GM06990 (cell line): Measurements from ENCODE around the gene AP1M1.
A peak's percentile ranks its signal among the peaks of the same experiment; 100 is the strongest.

Source experiments
- DNase-seq: peaks from one replicate; pipeline ENCODE4 v3.0.0-alpha.2; 2011; ENCODE audit not compliant: insufficient read length; ENCODE audit errors: extremely low read depth
- H3K27me3 ChIP-seq: replicated peaks from 2 replicates; pipeline ENCODE4 v1.6.0; 2011; ENCODE audit warnings: low read length; ENCODE audit not compliant: control insufficient read depth, insufficient read depth
- H3K36me3 ChIP-seq: 2 replicates; pipeline ENCODE4 v1.5.1; 2011; ENCODE audit warnings: low read length; ENCODE audit not compliant: control insufficient read depth, insufficient read depth
- H3K4me3 ChIP-seq: replicated peaks from 2 replicates; pipeline ENCODE4 v1.5.1; 2011; ENCODE audit warnings: low read depth, mild to moderate bottlenecking, control low read depth, low read length
- CTCF ChIP-seq: IDR thresholded peaks from 2 replicates; pipeline ENCODE4 v1.5.1; 2011; ENCODE audit warnings: low read length, control low read depth, mild to moderate bottlenecking, inconsistent platforms; ENCODE audit not compliant: insufficient read depth, poor library complexity, severe bottlenecking

AP1M1 gene

GRCh38 chr19:16259385-16260159 is 61.9 kb downstream of the AP1M1 start:
- no peaks in the 10 kb centered on the region for H3K36me3 ChIP-seq
- no peaks in the 10 kb centered on the region; the same call in 1 of the 2 replicates for H3K27me3 ChIP-seq
- no peak for TF ChIP-seq CTCF
- H3K4me3 ChIP-seq: no peak overlapping the region
- DNase-seq: peak; percentile 89

DNA sequence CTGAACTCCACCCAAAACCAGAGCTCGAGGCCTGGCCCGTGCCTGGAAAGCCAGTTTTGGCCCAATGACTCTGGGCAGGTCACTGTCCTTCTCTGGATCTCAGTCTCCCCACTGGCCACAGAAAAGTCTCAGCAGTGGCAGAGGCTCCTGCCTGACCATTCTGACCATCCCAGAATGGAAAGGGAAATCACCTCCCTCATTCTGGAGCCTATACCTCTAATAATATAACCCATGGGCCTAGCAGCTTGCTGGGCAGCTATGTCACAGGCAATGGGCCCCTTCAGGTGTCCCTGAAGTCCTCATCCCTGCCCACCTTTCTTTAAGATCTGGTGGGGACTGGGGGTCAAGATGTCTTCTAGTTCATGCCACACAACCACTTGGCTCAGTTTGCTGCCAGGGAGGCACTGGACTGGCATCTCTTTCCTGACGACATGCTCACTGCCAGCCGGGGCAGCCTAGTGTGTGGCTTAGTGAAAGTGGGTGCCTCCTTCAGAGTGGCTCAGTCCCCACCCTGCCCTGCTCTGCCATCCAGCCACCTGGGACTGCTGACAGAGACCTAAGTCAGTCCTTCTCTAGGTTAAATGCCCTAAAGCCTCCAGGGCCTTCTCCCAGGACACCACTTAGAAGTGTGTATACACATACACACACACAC is 62.6 kb downstream of the AP1M1 start:
- Histone ChIP-seq H3K36me3 (no peaks in the 10 kb centered on the region), H3K4me3 (no peak overlapping the region), H3K27me3 (no peaks in the 10 kb centered on the region; the same call in 1 of the 2 replicates)
- no peak for DNase-seq
- no peak for TF ChIP-seq CTCF

- no peak for DNase-seq
- no peaks in the 10 kb centered on the region for H3K36me3 ChIP-seq
These were observed 63.1 kb downstream of the AP1M1 start for GRCh38 chr19:16260812-16261161.

GRCh38 chr19:16261584-16262368 is 64.1 kb downstream of the AP1M1 start:
- no peak overlapping the region for H3K4me3 ChIP-seq
- TF ChIP-seq CTCF: no peak
- no peaks in the 10 kb centered on the region; the same call in 1 of the 2 replicates for H3K27me3 ChIP-seq
- no peak for DNase-seq
- H3K36me3 ChIP-seq: no peaks in the 10 kb centered on the region

More at GRCh38 chr19:16260812-16261161, 63.1 kb downstream of the AP1M1 start:
- Histone ChIP-seq H3K27me3 (no peaks in the 10 kb centered on the region; the same call in 1 of the 2 replicates), H3K4me3 (no peak overlapping the region)
- no peak for TF ChIP-seq CTCF

DNA sequence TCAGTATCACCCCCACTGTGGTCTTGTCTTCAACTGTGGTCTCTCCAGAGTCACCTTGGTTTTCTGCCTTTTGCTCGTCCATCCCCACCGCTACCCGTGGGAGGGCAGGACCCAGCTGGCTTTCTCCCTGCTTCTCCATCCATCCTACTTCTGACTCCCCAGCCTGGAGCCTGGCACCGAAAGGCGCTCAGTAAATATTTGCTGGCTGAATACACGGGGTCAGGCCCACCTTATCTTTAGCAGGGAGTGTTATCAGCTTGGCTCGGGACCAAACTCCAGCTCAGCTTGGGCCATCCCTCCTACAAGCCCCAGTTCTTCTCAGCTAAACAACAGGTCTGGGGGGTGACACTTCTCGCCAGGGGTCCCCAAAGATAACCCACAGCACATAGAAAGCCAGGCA is 64.9 kb downstream of the AP1M1 start:
- DNase-seq: no peak
- TF ChIP-seq CTCF: no peak

More for the DNA sequence above, 64.9 kb downstream of the AP1M1 start:
- Histone ChIP-seq H3K36me3 (no peaks in the 10 kb centered on the region), H3K27me3 (no peaks in the 10 kb centered on the region; the same call in 1 of the 2 replicates), H3K4me3 (no peak overlapping the region)
